BLaER1 treated with 17β-estradiol and CSF1 and Interleukin-3, amounts not matched to agents 10 nM and 100 nM (cell line): ENCODE results near the gene CTCF.

ENCODE experiments used
- H3K27ac ChIP-seq, 11 experiments: shearing (Covaris generic); formaldehyde crosslinking; 2 replicates each; pipeline ENCODE4 v1.8.1; 2022
- H3K27me3 ChIP-seq, 11 experiments: shearing (Covaris generic); formaldehyde crosslinking; 2 replicates each; pipeline ENCODE4 v1.8.1; 2022
- H3K36me3 ChIP-seq, 11 experiments: shearing (Covaris generic); formaldehyde crosslinking; 2 replicates each; pipeline ENCODE4 v1.8.1; 2022
- H3K4me1 ChIP-seq, 10 experiments: shearing (Covaris generic); formaldehyde crosslinking; 2 replicates each; pipeline ENCODE4 v1.8.1; 2022
- H3K4me2 ChIP-seq, 11 experiments: shearing (Covaris generic); formaldehyde crosslinking; 2 replicates each; pipeline ENCODE4 v1.8.1; 2022
- H3K4me3 ChIP-seq, 10 experiments: shearing (Covaris generic); formaldehyde crosslinking; 2 replicates each; pipeline ENCODE4 v1.8.1; 2022
- H3K9ac ChIP-seq, 11 experiments: shearing (Covaris generic); formaldehyde crosslinking; 2 replicates each; pipeline ENCODE4 v1.8.1; 2022
- H3K9me3 ChIP-seq, 11 experiments: shearing (Covaris generic); formaldehyde crosslinking; replicated peaks in 1 of 11; 2 replicates each; pipeline ENCODE4 v1.8.1; 2022
- H4K20me1 ChIP-seq, 11 experiments: shearing (Covaris generic); formaldehyde crosslinking; 2 replicates each; pipeline ENCODE4 v1.8.1; 2022
- Cebpa-rat ChIP-seq, 11 experiments: shearing (Covaris generic); IDR thresholded peaks; 2 replicates each; pipeline ENCODE4 v1.8.1; 2022

The CTCF gene

GRCh38 chr16:67521095-67521804 is 41.1 kb upstream of the CTCF start:
- H3K9me3 ChIP-seq = no peaks in the 10 kb centered on the region
- TF ChIP-seq Cebpa-rat (IDR thresholded peaks at IDR 0.05) = 0 out of 22 replicates have a peak, but pooled peaks of 1 of the 11 experiments have one; percentile 21
- peak overlapping the region; percentile 81 to 98 (median 93) for H3K4me2 ChIP-seq
- peak overlapping the region; percentile 61 to 89 (median 86); a peak in 21 of 22 replicates for H3K27ac ChIP-seq
- no peaks in the 10 kb centered on the region for H3K36me3 ChIP-seq
- no peaks in the 10 kb centered on the region for H3K27me3 ChIP-seq
- peaks cover 69 to 91% (median 79%) of the 10 kb centered on the region in 10 experiments for H3K4me1 ChIP-seq
- peaks cover 0 to 7% (median 0%) of the 10 kb centered on the region in 11 experiments; a peak in 1 of 22 replicates for H4K20me1 ChIP-seq
- peak overlapping the region; percentile 63 to 82 (median 78) for H3K9ac ChIP-seq
- H3K4me3 ChIP-seq = peak overlapping the region; percentile 34 to 66 (median 56); a peak in 18 of 20 replicates

GRCh38 chr16:67525176-67525860 is 37.0 kb upstream of the CTCF start:
- TF ChIP-seq Cebpa-rat (IDR thresholded peaks at IDR 0.05) = no peak
- Histone ChIP-seq H3K27me3 (no peaks in the 10 kb centered on the region), H3K4me1 (peaks cover 36 to 74% (median 61%) of the 10 kb centered on the region in 10 experiments), H4K20me1 (peaks cover 0 to 13% (median 4%) of the 10 kb centered on the region in 11 experiments; a peak in 12 of 22 replicates), H3K9me3 (no peaks in the 10 kb centered on the region), H3K4me3 (no peak overlapping the region), H3K27ac (no peak overlapping the region), H3K4me2 (peak overlapping the region; percentile 36 to 68 (median 57); a peak in 21 of 22 replicates), H3K36me3 (no peaks in the 10 kb centered on the region), H3K9ac (peak overlapping the region in 6 of 11 experiments; percentile 2 to 30 (median 20); a peak in 4 of 22 replicates)

- peak overlapping the region; percentile 36 to 68 (median 57); a peak in 20 of 22 replicates for H3K4me2 ChIP-seq
- H3K9me3 ChIP-seq = no peaks in the 10 kb centered on the region
- no peak overlapping the region for H3K27ac ChIP-seq
- peaks cover 0 to 23% (median 14%) of the 10 kb centered on the region in 11 experiments; a peak in 18 of 22 replicates for H4K20me1 ChIP-seq
- H3K9ac ChIP-seq = peak overlapping the region in 4 of 11 experiments; percentile 2 to 28 (median 11); a peak in 3 of 22 replicates
- no peaks in the 10 kb centered on the region for H3K36me3 ChIP-seq
- peaks cover 37 to 77% (median 63%) of the 10 kb centered on the region in 10 experiments for H3K4me1 ChIP-seq
- no peaks in the 10 kb centered on the region for H3K27me3 ChIP-seq
- no peak for TF ChIP-seq Cebpa-rat (IDR thresholded peaks at IDR 0.05)
- H3K4me3 ChIP-seq = no peak overlapping the region
Measured at GRCh38 chr16:67526149-67526791, 36.1 kb upstream of the CTCF start.

- peaks cover 51 to 80% (median 69%) of the 10 kb centered on the region in 10 experiments for H3K4me1 ChIP-seq
- peak within 1 kb of the TSS; percentile 77 to 88 (median 83) for H3K27ac ChIP-seq
- peaks cover 13 to 44% (median 34%) of the 10 kb centered on the region in 11 experiments; a peak in 21 of 22 replicates for H4K20me1 ChIP-seq
- TF ChIP-seq Cebpa-rat (IDR thresholded peaks at IDR 0.05) = no peak
- H3K4me2 ChIP-seq = peak within 1 kb of the TSS; percentile 96 to 100 (median 99)
- H3K9ac ChIP-seq = peak within 1 kb of the TSS; percentile 84 to 93 (median 89)
- H3K27me3 ChIP-seq = no peaks in the 10 kb centered on the region
- H3K9me3 ChIP-seq = no peaks in the 10 kb centered on the region
- peaks cover 0 to 12% (median 0%) of the 10 kb centered on the region in 11 experiments; a peak in 2 of 22 replicates for H3K36me3 ChIP-seq
- peak within 1 kb of the TSS; percentile 75 to 96 (median 90) for H3K4me3 ChIP-seq
Measured at GRCh38 chr16:67528222-67528869, 34.0 kb upstream of the CTCF start, which contains the start of gene RIPOR1. TSS of gene RIPOR1 (plus strand) at chr16:67528829. CDS start at chr16:67538447, 9,618 bp downstream.

- H3K27ac ChIP-seq = peak overlapping the region; percentile 77 to 88 (median 83)
- peak overlapping the region; percentile 75 to 96 (median 90) for H3K4me3 ChIP-seq
- peak overlapping the region; percentile 96 to 100 (median 99) for H3K4me2 ChIP-seq
- peaks cover 0 to 15% (median 0%) of the 10 kb centered on the region in 11 experiments; a peak in 3 of 22 replicates for H3K36me3 ChIP-seq
- H3K9me3 ChIP-seq = no peaks in the 10 kb centered on the region
- H3K27me3 ChIP-seq = no peaks in the 10 kb centered on the region
- no peak for TF ChIP-seq Cebpa-rat (IDR thresholded peaks at IDR 0.05)
- H3K4me1 ChIP-seq = peaks cover 58 to 84% (median 74%) of the 10 kb centered on the region in 10 experiments
- H3K9ac ChIP-seq = peak overlapping the region; percentile 84 to 93 (median 89)
- H4K20me1 ChIP-seq = peaks cover 20 to 51% (median 41%) of the 10 kb centered on the region in 11 experiments; a peak in 21 of 22 replicates
Measured at GRCh38 chr16:67528870-67529581, 33.3 kb upstream of the CTCF start.

GRCh38 chr16:67529582-67530012 is 32.7 kb upstream of the CTCF start:
- Histone ChIP-seq H3K36me3 (peaks cover 0 to 21% (median 0%) of the 10 kb centered on the region in 11 experiments; a peak in 5 of 22 replicates), H3K9ac (peak overlapping the region; percentile 84 to 93 (median 89)), H3K27ac (peak overlapping the region; percentile 77 to 88 (median 83)), H3K4me1 (peaks cover 64 to 85% (median 80%) of the 10 kb centered on the region in 10 experiments), H3K9me3 (no peaks in the 10 kb centered on the region), H3K4me3 (peak overlapping the region; percentile 75 to 96 (median 90)), H3K4me2 (peak overlapping the region; percentile 96 to 100 (median 99)), H3K27me3 (no peaks in the 10 kb centered on the region), H4K20me1 (peaks cover 26 to 56% (median 47%) of the 10 kb centered on the region in 11 experiments; a peak in 21 of 22 replicates)
- no peak for TF ChIP-seq Cebpa-rat (IDR thresholded peaks at IDR 0.05)

- Histone ChIP-seq H3K4me3 (peak overlapping the region; percentile 75 to 96 (median 90)), H4K20me1 (peaks cover 33 to 63% (median 53%) of the 10 kb centered on the region in 11 experiments), H3K27ac (peak overlapping the region; percentile 77 to 88 (median 83)), H3K36me3 (peaks cover 0 to 27% (median 0%) of the 10 kb centered on the region in 11 experiments; a peak in 9 of 22 replicates), H3K9ac (peak overlapping the region; percentile 84 to 93 (median 89)), H3K9me3 (no peaks in the 10 kb centered on the region), H3K4me1 (peaks cover 64 to 85% (median 81%) of the 10 kb centered on the region in 10 experiments), H3K27me3 (no peaks in the 10 kb centered on the region), H3K4me2 (peak overlapping the region; percentile 96 to 100 (median 99))
- no peak for TF ChIP-seq Cebpa-rat (IDR thresholded peaks at IDR 0.05)
Measured at GRCh38 chr16:67530013-67530939, 32.0 kb upstream of the CTCF start.
